Testis (tissue), 5 donors: ENCODE data around the gene FEM1C. TPM values are rescaled to one million over a fixed set of nuclear protein-coding genes. Genes with fewer than 3 reads are reported as not detected.
A peak's percentile ranks its signal among the peaks of the same experiment; 100 is the strongest.

Source experiments
- DNase-seq: peaks from one replicate; pipeline ENCODE4 v3.0.0-alpha.2; 2019
- H3K27ac ChIP-seq, 2 donors: fragments of 200-600 bp; sonication (generic); one replicate each; pipeline ENCODE4 v1.5.1; 2019
- H3K27me3 ChIP-seq: fragments of 200-600 bp; sonication (generic); one replicate; pipeline ENCODE4 v1.5.1; 2019
- H3K36me3 ChIP-seq: fragments of 200-600 bp; sonication (generic); one replicate; pipeline ENCODE4 v1.5.1; 2017; ENCODE audit warnings: low read depth; ENCODE audit errors: missing control alignments
- H3K4me1 ChIP-seq: fragments of 200-600 bp; sonication (generic); one replicate; pipeline ENCODE4 v1.5.1; 2019
- H3K4me3 ChIP-seq, 2 donors: fragments of 200-600 bp; sonication (generic); one replicate each; pipeline ENCODE4 v1.5.1; 2017 to 2019
- H3K9me3 ChIP-seq: fragments of 200-600 bp; sonication (generic); one replicate; pipeline ENCODE4 v1.5.1; 2017
- CTCF ChIP-seq, 3 experiments: fragments of 450-650 bp in 2 of 3; fragments of 200-600 bp in 1 of 3; sonication (generic) in 1 of 3; IDR thresholded peaks; one replicate each; pipeline ENCODE4 v1.5.1; 2016 to 2019; ENCODE audit warnings: antibody characterized with exemption in 3 of 3, mild to moderate bottlenecking in 2 of 3, moderate library complexity in 1 of 3
- POLR2A ChIP-seq: fragments of 450-650 bp; IDR thresholded peaks from one replicate; pipeline ENCODE4 v1.6.1; 2017; ENCODE audit warnings: antibody characterized with exemption, mild to moderate bottlenecking, moderate library complexity
- WGBS, 2 donors: methylation state at CpG; one replicate each; pipeline ENCODE4 v1.1.5; 2018; 5-methylcytosine and 5-hydroxymethylcytosine counted together
- intact Hi-C: fragments of 100-400 bp; cut with DNase I; formaldehyde crosslinking; loops from one replicate; pipeline ENCODE4 v1.15.1; 2023; ENCODE audit warnings: low total_unique reads
- long read RNA-seq, 2 donors: transcript quantifications; one replicate each; lab custom pipeline, GENCODE V29; 2026
- polyA plus RNA-seq: library from polyadenylated mRNA; stranded (reverse); fragments of 350-450 nt; fragmentation: Illumina TruSeq; extraction: RNeasy Lipid Tissue Mini Kit (QIAGEN cat#74804); gene quantifications from one replicate; pipeline ENCODE4 v1.2.3, GENCODE V29; 2014; ENCODE audit warnings: low read depth, low replicate concordance; ENCODE audit not compliant: insufficient read depth
- total RNA-seq, 2 donors: library from RNA; depleted of rRNA; stranded (reverse); fragments of >200 nt; gene quantifications; one replicate each; pipeline ENCODE4 v1.2.3, GENCODE V29; 2016

FEM1C gene
- total RNA-seq (10 to 100 TPM; 20.0 to 28.7 TPM), polyA plus RNA-seq (25.9 TPM)
- long read RNA-seq, donor 1, full-length matches to known transcripts, result 6 of 6 reads
- long read RNA-seq, donor 1, partial matches to known transcripts, result 0 of 6 reads
- long read RNA-seq, donor 1, other reads (novel, unspliced or antisense), result 0 of 6 reads
- long read RNA-seq, donor 2, full-length matches to known transcripts, result 4 of 4 reads
- long read RNA-seq, donor 2, partial matches to known transcripts, result 0 of 4 reads
- long read RNA-seq, donor 2, other reads (novel, unspliced or antisense), result 0 of 4 reads

- intact Hi-C loops, result no loop called here
- TF ChIP-seq POLR2A (peak; percentile 99), CTCF (IDR thresholded peaks at IDR 0.05) (no peak)
- peaks cover 26% of the 10 kb centered on the region for H3K4me1 ChIP-seq
- 1 to 2% methylated on average over 24 to 56 of the region's 82 CpGs for WGBS, 2 donors
- no peaks in the 10 kb centered on the region for H3K27me3 ChIP-seq
- H3K27ac ChIP-seq, result peak within 1 kb of the TSS; percentile 99
- no peaks in the 10 kb centered on the region for H3K36me3 ChIP-seq
- peak within 1 kb of the TSS; percentile 94 to 98 for H3K4me3 ChIP-seq
- no peaks in the 10 kb centered on the region for H3K9me3 ChIP-seq
- DNase-seq, result peak; percentile 98
These were observed at the start of gene FEM1C for GRCh38 chr5:115544436-115545350. TSS of gene FEM1C (minus strand) at chr5:115544775. CDS start at chr5:115543493, 1,282 bp downstream.

GRCh38 chr5:115589043-115589442 is 44.5 kb upstream of the FEM1C start:
- TF ChIP-seq CTCF (IDR thresholded peaks at IDR 0.05), result no peak
- no peak for TF ChIP-seq POLR2A
- no peak for DNase-seq
- Histone ChIP-seq H3K4me1 (no peaks in the 10 kb centered on the region), H3K27me3 (no peaks in the 10 kb centered on the region), H3K36me3 (no peaks in the 10 kb centered on the region), H3K9me3 (no peaks in the 10 kb centered on the region), H3K4me3 (no peak overlapping the region), H3K27ac (no peak overlapping the region)
- WGBS, 2 donors, result 54 to 80% methylated on average over 3 of the region's 3 CpGs
- intact Hi-C loops, result loop anchor here (5.0 kb wide), 1 partner anchor 282 kb away; no protein-coding TSS in a partner anchor

GRCh38 chr5:115588640-115589039 is 44.1 kb upstream of the FEM1C start:
- intact Hi-C loops, result loop anchor here (5.0 kb wide), 1 partner anchor 281 kb away; no protein-coding TSS in a partner anchor
- WGBS, 2 donors, result 79 to 87% methylated on average over 4 of the region's 4 CpGs
- Histone ChIP-seq H3K36me3 (no peaks in the 10 kb centered on the region), H3K9me3 (no peaks in the 10 kb centered on the region), H3K4me1 (no peaks in the 10 kb centered on the region), H3K27ac (no peak overlapping the region), H3K27me3 (no peaks in the 10 kb centered on the region), H3K4me3 (no peak overlapping the region)
- DNase-seq, result no peak
- TF ChIP-seq CTCF (IDR thresholded peaks at IDR 0.05) (no peak), POLR2A (no peak)

GRCh38 chr5:115586525-115587146 is 42.1 kb upstream of the FEM1C start:
- H3K27me3 ChIP-seq, result no peaks in the 10 kb centered on the region
- DNase-seq, result no peak
- 56 to 59% methylated on average over 6 of the region's 6 CpGs for WGBS, 2 donors

More at GRCh38 chr5:115586525-115587146, 42.1 kb upstream of the FEM1C start:
- Histone ChIP-seq H3K27ac (no peak overlapping the region), H3K4me1 (no peaks in the 10 kb centered on the region), H3K36me3 (no peaks in the 10 kb centered on the region), H3K9me3 (no peaks in the 10 kb centered on the region), H3K4me3 (no peak overlapping the region)
- intact Hi-C loops, result loop anchor here (5.0 kb wide), 1 partner anchor 279 kb away; no protein-coding TSS in a partner anchor
- TF ChIP-seq CTCF (IDR thresholded peaks at IDR 0.05), result peak; percentile 28 to 60 (median 43)
- TF ChIP-seq POLR2A, result no peak
